Measurements from ENCODE around the gene RAD51D. TPM values are rescaled to one million over a fixed set of nuclear protein-coding genes. Genes with fewer than 3 reads are reported as not detected.

RAD51D gene
- total and polyA plus RNA-seq, 2 donors (not counting 1 experiment from before 2014, with no cell fraction given) = 12.6 to 15.6 TPM

- no peaks in the 10 kb centered on the region for H3K27me3 ChIP-seq (ENCODE audit: control insufficient read depth, insufficient read depth, low read length)
Measured at GRCh38 chr17:35138218-35138617, 18.6 kb upstream of the RAD51D start.

GRCh38 chr17:35135322-35135721 is 15.7 kb upstream of the RAD51D start:
- no peaks in the 10 kb centered on the region for H3K4me1 ChIP-seq (ENCODE audit: control insufficient read depth, extremely low read depth, insufficient read depth, low read length)
- TF ChIP-seq EZH2 (IDR thresholded peaks at IDR 0.05; ENCODE audit: low read length, missing control alignments) (no peak), CTCF (conservative IDR thresholded peaks at IDR 0.05 in 1 of 2, IDR thresholded peaks at IDR 0.05 in 1 of 2; ENCODE audit: low read depth in 1 of 2, low read length in 2 of 2) (no peak)
- no peak overlapping the region for H3K4me3 ChIP-seq (replicated peaks in 1 of 4; ENCODE audit: control extremely low read depth in 1 of 4, insufficient read depth in 1 of 4, low read depth in 3 of 4, low read length in 4 of 4)
- no peaks in the 10 kb centered on the region for H4K20me1 ChIP-seq (ENCODE audit: control insufficient read depth, extremely low read depth, insufficient read depth, low read length)
- H3K79me2 ChIP-seq (ENCODE audit: control insufficient read depth, insufficient read depth, low read length) = peaks cover under 1% of the 10 kb centered on the region
- H3K9me3 ChIP-seq (ENCODE audit: control insufficient read depth, insufficient read depth, low read depth, low read length) = no peaks in the 10 kb centered on the region
- no peak overlapping the region for H3K9ac ChIP-seq (ENCODE audit: insufficient read depth, low read length)
- no peak for DNase-seq (ENCODE audit: low read depth in 2 of 2)
- peaks cover 36% of the 10 kb centered on the region for H3K36me3 ChIP-seq (ENCODE audit: control insufficient read depth, insufficient read depth, low read length)
- no peaks in the 10 kb centered on the region for H3K27me3 ChIP-seq (ENCODE audit: control insufficient read depth, insufficient read depth, low read length)
- H2AFZ ChIP-seq (ENCODE audit: low read length) = no peak overlapping the region
- no peak overlapping the region for H3K27ac ChIP-seq (ENCODE audit: insufficient read depth, low read length)
- no peak overlapping the region for H3K4me2 ChIP-seq (ENCODE audit: extremely low read depth, insufficient read depth, low read length)

More at GRCh38 chr17:35138218-35138617, 18.6 kb upstream of the RAD51D start:
- Histone ChIP-seq H3K9me3 (ENCODE audit: control insufficient read depth, insufficient read depth, low read depth, low read length) (no peaks in the 10 kb centered on the region), H3K9ac (ENCODE audit: insufficient read depth, low read length) (no peak overlapping the region), H3K79me2 (ENCODE audit: control insufficient read depth, insufficient read depth, low read length) (peaks cover 16% of the 10 kb centered on the region), H3K4me2 (ENCODE audit: extremely low read depth, insufficient read depth, low read length) (no peak overlapping the region), H3K4me1 (ENCODE audit: control insufficient read depth, extremely low read depth, insufficient read depth, low read length) (peaks cover 2% of the 10 kb centered on the region), H3K36me3 (ENCODE audit: control insufficient read depth, insufficient read depth, low read length) (peaks cover 20% of the 10 kb centered on the region), H4K20me1 (ENCODE audit: control insufficient read depth, extremely low read depth, insufficient read depth, low read length) (no peaks in the 10 kb centered on the region), H3K4me3 (replicated peaks in 1 of 4; ENCODE audit: control extremely low read depth in 1 of 4, insufficient read depth in 1 of 4, low read depth in 3 of 4, low read length in 4 of 4) (no peak overlapping the region), H3K27ac (ENCODE audit: insufficient read depth, low read length) (no peak overlapping the region), H2AFZ (ENCODE audit: low read length) (no peak overlapping the region)
- DNase-seq (ENCODE audit: low read depth in 2 of 2) = no peak
- TF ChIP-seq EZH2 (IDR thresholded peaks at IDR 0.05; ENCODE audit: low read length, missing control alignments) = no peak
- no peak for TF ChIP-seq CTCF (conservative IDR thresholded peaks at IDR 0.05 in 1 of 2, IDR thresholded peaks at IDR 0.05 in 1 of 2; ENCODE audit: low read depth in 1 of 2, low read length in 2 of 2)

- Histone ChIP-seq H3K79me2 (ENCODE audit: control insufficient read depth, insufficient read depth, low read length) (no peaks in the 10 kb centered on the region), H4K20me1 (ENCODE audit: control insufficient read depth, extremely low read depth, insufficient read depth, low read length) (no peaks in the 10 kb centered on the region), H3K36me3 (ENCODE audit: control insufficient read depth, insufficient read depth, low read length) (peaks cover 33% of the 10 kb centered on the region), H3K4me3 (replicated peaks in 1 of 4; ENCODE audit: control extremely low read depth in 1 of 4, insufficient read depth in 1 of 4, low read depth in 3 of 4, low read length in 4 of 4) (no peak overlapping the region), H3K9me3 (ENCODE audit: control insufficient read depth, insufficient read depth, low read depth, low read length) (no peaks in the 10 kb centered on the region), H3K4me1 (ENCODE audit: control insufficient read depth, extremely low read depth, insufficient read depth, low read length) (peaks cover 14% of the 10 kb centered on the region), H3K27me3 (ENCODE audit: control insufficient read depth, insufficient read depth, low read length) (no peaks in the 10 kb centered on the region), H3K4me2 (ENCODE audit: extremely low read depth, insufficient read depth, low read length) (no peak overlapping the region), H2AFZ (ENCODE audit: low read length) (no peak overlapping the region), H3K9ac (ENCODE audit: insufficient read depth, low read length) (no peak overlapping the region), H3K27ac (ENCODE audit: insufficient read depth, low read length) (no peak overlapping the region)
- TF ChIP-seq EZH2 (IDR thresholded peaks at IDR 0.05; ENCODE audit: low read length, missing control alignments) = no peak
- no peak for DNase-seq (ENCODE audit: low read depth in 2 of 2)
Measured at GRCh38 chr17:35132816-35133550, 13.3 kb upstream of the RAD51D start.

All from fibroblast of lung (primary cell).